SK-N-SH treated with all-trans-retinoic acid at 6 μM for 48 hours (cell line): ENCODE data around the gene BPI.

Source experiments
- CSDC2 ChIP-seq: fragments of 250-450 bp; sonication (Bioruptor Pico); IDR thresholded peaks from 2 replicates; pipeline ENCODE4 v1.5.0; 2020; ENCODE audit warnings: mild to moderate bottlenecking, moderate library complexity
- CSRNP3 ChIP-seq: fragments of 250-450 bp; sonication (Bioruptor Pico); IDR thresholded peaks from 2 replicates; pipeline ENCODE4 v1.5.1; 2021; ENCODE audit warnings: mild to moderate bottlenecking, moderate library complexity
- ESRRG ChIP-seq: fragments of 250-450 bp; sonication (Bioruptor Pico); IDR thresholded peaks from 2 replicates; pipeline ENCODE4 v1.6.1; 2021; ENCODE audit warnings: mild to moderate bottlenecking
- GLIS3 ChIP-seq: fragments of 250-450 bp; sonication (Bioruptor Pico); IDR thresholded peaks from 2 replicates; pipeline ENCODE4 v1.5.0; 2020; ENCODE audit warnings: mild to moderate bottlenecking, moderate library complexity
- OSR1 ChIP-seq: fragments of 250-450 bp; sonication (Bioruptor Pico); IDR thresholded peaks from 2 replicates; pipeline ENCODE4 v1.8.0; 2022; ENCODE audit warnings: moderate library complexity, mild to moderate bottlenecking, inconsistent platforms
- PPARA ChIP-seq: fragments of 250-450 bp; sonication (Bioruptor Pico); IDR thresholded peaks from 2 replicates; pipeline ENCODE4 v1.5.0; 2020; ENCODE audit warnings: mild to moderate bottlenecking, borderline replicate concordance
- RARB ChIP-seq: fragments of 250-450 bp; sonication (Bioruptor Pico); IDR thresholded peaks from 2 replicates; pipeline ENCODE4 v1.8.0; 2021; ENCODE audit warnings: mild to moderate bottlenecking, moderate library complexity
- ZFP3 ChIP-seq: fragments of 250-450 bp; sonication (Bioruptor Pico); IDR thresholded peaks from 2 replicates; pipeline ENCODE4 v1.5.0; 2020; ENCODE audit warnings: mild to moderate bottlenecking, moderate library complexity
- ZFP30 ChIP-seq: fragments of 450-650 bp; formaldehyde crosslinking; IDR thresholded peaks from 2 replicates; pipeline ENCODE4 v1.5.0; 2022; ENCODE audit warnings: mild to moderate bottlenecking, moderate library complexity
- ZNF565 ChIP-seq: fragments of 450-650 bp; formaldehyde crosslinking; conservative IDR thresholded peaks from 2 replicates; pipeline ENCODE4 v1.5.0; 2020; ENCODE audit warnings: low read depth, mild to moderate bottlenecking, moderate library complexity
- TF ChIP-seq, protein P1 (sequence below): fragments of 250-450 bp; sonication (Bioruptor Pico); IDR thresholded peaks from 2 replicates; pipeline ENCODE4 v1.8.0; 2020; ENCODE audit warnings: mild to moderate bottlenecking, moderate library complexity, borderline replicate concordance
- TF ChIP-seq, protein P2 (sequence below): fragments of 250-450 bp; sonication (Bioruptor Pico); IDR thresholded peaks from 2 replicates; pipeline ENCODE4 v1.5.1; 2020; ENCODE audit warnings: low read depth, mild to moderate bottlenecking, moderate library complexity

DNA sequence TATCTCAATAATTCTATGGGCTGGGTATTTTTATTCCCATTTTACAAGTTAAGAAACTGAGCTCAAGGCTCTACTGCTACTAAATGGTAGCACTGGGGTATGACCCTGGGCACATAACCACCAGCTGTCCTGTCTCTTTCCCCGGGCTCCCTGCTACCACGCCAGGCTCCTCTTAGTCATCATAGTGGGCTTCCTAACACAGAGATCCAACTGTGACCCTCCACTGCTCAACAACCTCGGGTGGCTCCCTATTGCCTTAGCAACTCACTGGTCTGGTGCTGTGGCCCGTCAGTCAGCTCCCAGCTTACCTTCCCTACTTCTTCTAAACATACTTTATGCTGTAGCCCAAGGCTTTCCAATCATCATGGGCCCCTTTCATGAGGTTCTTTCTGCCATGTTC, 47.9 kb upstream of the BPI start:
- TF ChIP-seq ZNF565 (CRISPR knock-in tag) = no peak
- no peak for TF ChIP-seq RARB (CRISPR knock-in tag)
- no peak for TF ChIP-seq GLIS3 (CRISPR knock-in tag)
- TF ChIP-seq CSRNP3 (CRISPR knock-in tag) = no peak
- TF ChIP-seq ESRRG = no peak
- TF ChIP-seq, protein P1, sequence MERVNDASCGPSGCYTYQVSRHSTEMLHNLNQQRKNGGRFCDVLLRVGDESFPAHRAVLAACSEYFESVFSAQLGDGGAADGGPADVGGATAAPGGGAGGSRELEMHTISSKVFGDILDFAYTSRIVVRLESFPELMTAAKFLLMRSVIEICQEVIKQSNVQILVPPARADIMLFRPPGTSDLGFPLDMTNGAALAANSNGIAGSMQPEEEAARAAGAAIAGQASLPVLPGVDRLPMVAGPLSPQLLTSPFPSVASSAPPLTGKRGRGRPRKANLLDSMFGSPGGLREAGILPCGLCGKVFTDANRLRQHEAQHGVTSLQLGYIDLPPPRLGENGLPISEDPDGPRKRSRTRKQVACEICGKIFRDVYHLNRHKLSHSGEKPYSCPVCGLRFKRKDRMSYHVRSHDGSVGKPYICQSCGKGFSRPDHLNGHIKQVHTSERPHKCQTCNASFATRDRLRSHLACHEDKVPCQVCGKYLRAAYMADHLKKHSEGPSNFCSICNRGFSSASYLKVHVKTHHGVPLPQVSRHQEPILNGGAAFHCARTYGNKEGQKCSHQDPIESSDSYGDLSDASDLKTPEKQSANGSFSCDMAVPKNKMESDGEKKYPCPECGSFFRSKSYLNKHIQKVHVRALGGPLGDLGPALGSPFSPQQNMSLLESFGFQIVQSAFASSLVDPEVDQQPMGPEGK (CRISPR knock-in tag) = no peak
- TF ChIP-seq CSDC2 = no peak
- TF ChIP-seq, protein P2, sequence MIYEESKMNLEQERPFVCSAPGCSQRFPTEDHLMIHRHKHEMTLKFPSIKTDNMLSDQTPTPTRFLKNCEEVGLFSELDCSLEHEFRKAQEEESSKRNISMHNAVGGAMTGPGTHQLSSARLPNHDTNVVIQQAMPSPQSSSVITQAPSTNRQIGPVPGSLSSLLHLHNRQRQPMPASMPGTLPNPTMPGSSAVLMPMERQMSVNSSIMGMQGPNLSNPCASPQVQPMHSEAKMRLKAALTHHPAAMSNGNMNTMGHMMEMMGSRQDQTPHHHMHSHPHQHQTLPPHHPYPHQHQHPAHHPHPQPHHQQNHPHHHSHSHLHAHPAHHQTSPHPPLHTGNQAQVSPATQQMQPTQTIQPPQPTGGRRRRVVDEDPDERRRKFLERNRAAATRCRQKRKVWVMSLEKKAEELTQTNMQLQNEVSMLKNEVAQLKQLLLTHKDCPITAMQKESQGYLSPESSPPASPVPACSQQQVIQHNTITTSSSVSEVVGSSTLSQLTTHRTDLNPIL (CRISPR knock-in tag) = no peak
- TF ChIP-seq PPARA (CRISPR knock-in tag) = no peak
- no peak for TF ChIP-seq ZFP30
- no peak for TF ChIP-seq ZFP3 (CRISPR knock-in tag)
- no peak for TF ChIP-seq OSR1 (CRISPR knock-in tag)
